Tibial artery (tissue), 4 donors: ENCODE data around the gene FOXO3.

Experiments used
- DNase-seq, 2 donors: peaks; one replicate each; pipeline ENCODE4 v3.0.0-alpha.2; 2019
- H3K27ac ChIP-seq, 2 donors: fragments of 200-600 bp; sonication (generic) in 1 of 2; 1 replicate in 1 of 2; 2 replicates in 1 of 2; pipeline ENCODE4 v1.5.1; 2018 to 2019; ENCODE audit warnings: mild to moderate bottlenecking in 1 of 2
- H3K27me3 ChIP-seq, 2 donors: fragments of 200-600 bp; sonication (generic) in 1 of 2; one replicate each; pipeline versions ENCODE4 v1.5.1 to v1.6.0; 2016 to 2019
- H3K36me3 ChIP-seq, 3 donors: fragments of 200-600 bp; sonication (generic) in 2 of 3; one replicate each; pipeline ENCODE4 v1.5.1; 2016 to 2019; ENCODE audit warnings: mild to moderate bottlenecking in 2 of 3
- H3K4me1 ChIP-seq, 4 donors: fragments of 200-600 bp; sonication (generic) in 2 of 4; 1 replicate in 3 of 4; 2 replicates in 1 of 4; pipeline ENCODE4 v1.5.1; 2016 to 2019
- H3K4me3 ChIP-seq, 2 donors: fragments of 200-600 bp; sonication (generic) in 1 of 2; 1 replicate in 1 of 2; 2 replicates in 1 of 2; pipeline ENCODE4 v1.5.1; 2018 to 2019; ENCODE audit warnings: mild to moderate bottlenecking in 2 of 2
- H3K9me3 ChIP-seq, 3 donors: fragments of 200-600 bp; sonication (generic) in 1 of 3; one replicate each; pipeline ENCODE4 v1.5.1; 2016 to 2019
- CTCF ChIP-seq, 2 experiments: fragments of 200-600 bp in 1 of 2; fragments of 450-650 bp in 1 of 2; IDR thresholded peaks; one replicate each; pipeline ENCODE4 v1.5.1; 2017 to 2019; ENCODE audit warnings: antibody characterized with exemption in 2 of 2, mild to moderate bottlenecking in 1 of 2, moderate library complexity in 1 of 2
- intact Hi-C: fragments of 100-400 bp; cut with DNase I; formaldehyde crosslinking; loops from one replicate; pipeline ENCODE4 v1.15.0; 2023; ENCODE audit warnings: low total_unique reads

Gene FOXO3

GRCh38 chr6:108584323-108584722 lies 23.6 kb downstream of the FOXO3 start:
- intact Hi-C loops = no loop called here
- TF ChIP-seq CTCF (IDR thresholded peaks at IDR 0.05) = no peak
- Histone ChIP-seq H3K27me3 (no peaks in the 10 kb centered on the region), H3K9me3 (no peaks in the 10 kb centered on the region), H3K4me3 (no peak overlapping the region), H3K4me1 (peaks cover 0 to 98% (median 90%) of the 10 kb centered on the region in 4 donors), H3K27ac (peak overlapping the region; percentile 62 to 67), H3K36me3 (no peaks in the 10 kb centered on the region)
- no peak for DNase-seq

GRCh38 chr6:108585359-108585758 lies 24.6 kb downstream of the FOXO3 start:
- no peaks in the 10 kb centered on the region for H3K9me3 ChIP-seq
- peak overlapping the region; percentile 69 to 83 for H3K27ac ChIP-seq
- H3K36me3 ChIP-seq = no peaks in the 10 kb centered on the region
- TF ChIP-seq CTCF (IDR thresholded peaks at IDR 0.05) = no peak
- no peak for DNase-seq
- no peak overlapping the region for H3K4me3 ChIP-seq
- peaks cover 0 to 98% (median 89%) of the 10 kb centered on the region in 4 donors for H3K4me1 ChIP-seq
- intact Hi-C loops = no loop called here
- no peaks in the 10 kb centered on the region for H3K27me3 ChIP-seq

GRCh38 chr6:108585921-108586536 lies 25.3 kb downstream of the FOXO3 start:
- Histone ChIP-seq H3K9me3 (no peaks in the 10 kb centered on the region), H3K4me1 (peaks cover 0 to 98% (median 89%) of the 10 kb centered on the region in 4 donors), H3K4me3 (no peak overlapping the region), H3K27me3 (no peaks in the 10 kb centered on the region), H3K36me3 (no peaks in the 10 kb centered on the region), H3K27ac (peak overlapping the region; percentile 69 to 83)
- no peak for TF ChIP-seq CTCF (IDR thresholded peaks at IDR 0.05)
- intact Hi-C loops = no loop called here
- DNase-seq = no peak

GRCh38 chr6:108587258-108588059 lies 26.7 kb downstream of the FOXO3 start:
- Histone ChIP-seq H3K36me3 (no peaks in the 10 kb centered on the region), H3K27me3 (no peaks in the 10 kb centered on the region), H3K9me3 (no peaks in the 10 kb centered on the region), H3K27ac (peak overlapping the region; percentile 69 to 83), H3K4me3 (no peak overlapping the region), H3K4me1 (peaks cover 0 to 98% (median 91%) of the 10 kb centered on the region in 4 donors)
- no peak for TF ChIP-seq CTCF (IDR thresholded peaks at IDR 0.05)
- intact Hi-C loops = no loop called here
- no peak for DNase-seq

- Histone ChIP-seq H3K36me3 (no peaks in the 10 kb centered on the region), H3K9me3 (no peaks in the 10 kb centered on the region), H3K27ac (peak overlapping the region; percentile 69 to 83), H3K27me3 (no peaks in the 10 kb centered on the region), H3K4me3 (peak overlapping the region in 1 of 2 donors; percentile 27), H3K4me1 (peaks cover 0 to 98% (median 90%) of the 10 kb centered on the region in 4 donors)
- DNase-seq = no peak
- no peak for TF ChIP-seq CTCF (IDR thresholded peaks at IDR 0.05)
- intact Hi-C loops = no loop called here
Measured at GRCh38 chr6:108588586-108588985, 27.9 kb downstream of the FOXO3 start.
